GM19099 (cell line): ENCODE results near the gene PPIG.

ENCODE experiments used
- POLR2A ChIP-seq: IDR thresholded peaks from 3 replicates; pipeline ENCODE4 v1.6.1; 2011; ENCODE audit warnings: low read depth; ENCODE audit not compliant: insufficient read length; ENCODE audit errors: extremely low read depth

PPIG gene

GRCh38 chr2:169590804-169591203 is 6.7 kb downstream of the PPIG start:
- no peak for TF ChIP-seq POLR2A

GRCh38 chr2:169598982-169599381 is 14.8 kb downstream of the PPIG start:
- TF ChIP-seq POLR2A: no peak

GRCh38 chr2:169599568-169599967 is 15.4 kb downstream of the PPIG start:
- no peak for TF ChIP-seq POLR2A

GRCh38 chr2:169609264-169609663 is 25.1 kb downstream of the PPIG start:
- no peak for TF ChIP-seq POLR2A

GRCh38 chr2:169613876-169614275 is 29.7 kb downstream of the PPIG start:
- TF ChIP-seq POLR2A: no peak

- TF ChIP-seq POLR2A: no peak
These were observed 35.8 kb downstream of the PPIG start for GRCh38 chr2:169619946-169620345.

GRCh38 chr2:169620509-169620908 is 36.4 kb downstream of the PPIG start:
- no peak for TF ChIP-seq POLR2A

GRCh38 chr2:169623235-169623634 is 39.1 kb downstream of the PPIG start:
- no peak for TF ChIP-seq POLR2A

- no peak for TF ChIP-seq POLR2A
These were observed 41.6 kb downstream of the PPIG start for GRCh38 chr2:169625781-169626180.

- TF ChIP-seq POLR2A: no peak
These were observed 52.4 kb downstream of the PPIG start for GRCh38 chr2:169636440-169637097.

GRCh38 chr2:169637620-169638019 is 53.5 kb downstream of the PPIG start:
- no peak for TF ChIP-seq POLR2A

GRCh38 chr2:169640104-169640503 is 56.0 kb downstream of the PPIG start:
- TF ChIP-seq POLR2A: no peak

GRCh38 chr2:169641464-169641863 is 57.3 kb downstream of the PPIG start:
- no peak for TF ChIP-seq POLR2A

- no peak for TF ChIP-seq POLR2A
These were observed 60.0 kb downstream of the PPIG start for GRCh38 chr2:169644173-169644572.

- no peak for TF ChIP-seq POLR2A
These were observed 63.3 kb downstream of the PPIG start for GRCh38 chr2:169647496-169647895.

GRCh38 chr2:169649278-169649677 is 65.1 kb downstream of the PPIG start:
- TF ChIP-seq POLR2A: no peak

- no peak for TF ChIP-seq POLR2A
These were observed 69.5 kb downstream of the PPIG start for GRCh38 chr2:169653636-169654035.
